ENCODE results near the gene TAF8.

TAF8 gene

GRCh38 chr6:42046464-42047212, 3.7 kb upstream of the TAF8 start:
- H3K27me3 ChIP-seq (ENCODE audit: low read depth, low read length): no peaks in the 10 kb centered on the region
- peaks cover 22 to 74% of the 10 kb centered on the region in 2 donors for H3K4me1 ChIP-seq (ENCODE audit: control insufficient read depth in 1 of 2, insufficient read depth in 2 of 2, low read length in 2 of 2)
- no peaks in the 10 kb centered on the region for H3K9me3 ChIP-seq (ENCODE audit: control insufficient read depth in 1 of 2, low read length in 2 of 2)
- no peaks in the 10 kb centered on the region for H3K36me3 ChIP-seq (ENCODE audit: control insufficient read depth in 1 of 2, insufficient read depth in 2 of 2, low read length in 2 of 2)
- peak overlapping the region; percentile 74 for H3K27ac ChIP-seq (ENCODE audit: low read length)
- H3K4me3 ChIP-seq (ENCODE audit: low read depth in 1 of 2, low read length in 2 of 2): peak overlapping the region; percentile 4 to 44

DNA sequence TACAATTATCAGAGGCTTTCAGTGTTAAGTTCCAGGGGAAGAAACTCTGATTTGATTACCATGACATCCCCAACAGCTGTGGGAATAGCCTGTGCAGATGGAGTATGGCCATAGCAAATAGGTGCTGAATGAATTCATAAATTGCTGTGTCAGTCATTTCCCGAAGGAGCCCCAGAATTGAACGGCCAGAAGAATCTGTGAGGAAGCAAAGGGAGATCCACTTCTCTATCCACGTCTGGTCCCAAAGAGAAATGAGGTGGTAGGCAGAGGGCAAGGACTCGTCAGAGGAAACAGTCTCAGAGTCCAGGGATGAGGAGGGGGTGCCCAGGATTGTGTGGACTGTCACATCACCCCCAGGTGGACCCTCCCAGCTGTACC, 3.1 kb upstream of the TAF8 start:
- Histone ChIP-seq H3K9me3 (ENCODE audit: control insufficient read depth in 1 of 2, low read length in 2 of 2) (no peaks in the 10 kb centered on the region), H3K27me3 (ENCODE audit: low read depth, low read length) (no peaks in the 10 kb centered on the region), H3K4me1 (ENCODE audit: control insufficient read depth in 1 of 2, insufficient read depth in 2 of 2, low read length in 2 of 2) (peaks cover 22 to 74% of the 10 kb centered on the region in 2 donors), H3K4me3 (ENCODE audit: low read depth in 1 of 2, low read length in 2 of 2) (peak overlapping the region; percentile 78 to 93), H3K27ac (ENCODE audit: low read length) (peak overlapping the region; percentile 74), H3K36me3 (ENCODE audit: control insufficient read depth in 1 of 2, insufficient read depth in 2 of 2, low read length in 2 of 2) (no peaks in the 10 kb centered on the region)

DNA sequence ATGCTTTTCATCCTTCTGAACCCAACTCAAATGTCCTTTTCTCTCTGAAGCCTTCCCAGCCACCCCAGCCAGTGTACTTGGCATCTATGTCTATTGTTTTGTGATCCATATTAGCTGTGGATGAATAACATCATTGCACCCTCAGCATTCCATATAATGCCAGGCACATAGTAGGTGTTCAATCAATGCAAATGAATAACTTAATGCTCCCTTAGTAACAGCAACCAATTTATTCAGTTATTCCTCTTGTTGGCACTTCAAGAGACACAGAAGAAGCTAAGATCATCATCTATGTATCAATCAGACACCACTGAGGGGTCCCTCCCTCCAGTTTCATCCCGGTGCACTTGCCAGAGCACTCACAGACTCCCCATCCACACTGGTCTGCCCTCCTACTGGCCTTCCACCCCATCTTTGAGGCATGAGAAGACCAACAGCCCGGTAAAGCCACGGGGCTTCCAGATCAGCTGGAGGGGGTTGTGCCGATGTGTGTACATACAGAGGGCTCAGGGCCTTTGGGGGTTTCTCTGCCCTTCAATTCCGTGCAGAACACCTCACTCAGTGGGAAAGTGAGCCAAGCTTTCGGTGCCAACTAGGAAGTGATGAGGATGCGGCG, 2.4 kb upstream of the TAF8 start:
- peaks cover 22 to 71% of the 10 kb centered on the region in 2 donors for H3K4me1 ChIP-seq (ENCODE audit: control insufficient read depth in 1 of 2, insufficient read depth in 2 of 2, low read length in 2 of 2)
- H3K4me3 ChIP-seq (ENCODE audit: low read depth in 1 of 2, low read length in 2 of 2): peak overlapping the region; percentile 78 to 93
- no peaks in the 10 kb centered on the region for H3K27me3 ChIP-seq (ENCODE audit: low read depth, low read length)
- no peaks in the 10 kb centered on the region for H3K36me3 ChIP-seq (ENCODE audit: control insufficient read depth in 1 of 2, insufficient read depth in 2 of 2, low read length in 2 of 2)
- peak overlapping the region; percentile 74 for H3K27ac ChIP-seq (ENCODE audit: low read length)
- no peaks in the 10 kb centered on the region for H3K9me3 ChIP-seq (ENCODE audit: control insufficient read depth in 1 of 2, low read length in 2 of 2)

- H3K27ac ChIP-seq (ENCODE audit: low read length): peak overlapping the region; percentile 74
- H3K36me3 ChIP-seq (ENCODE audit: control insufficient read depth in 1 of 2, insufficient read depth in 2 of 2, low read length in 2 of 2): peaks cover 0 to 7% of the 10 kb centered on the region in 2 donors
- H3K9me3 ChIP-seq (ENCODE audit: control insufficient read depth in 1 of 2, low read length in 2 of 2): no peaks in the 10 kb centered on the region
- no peaks in the 10 kb centered on the region for H3K27me3 ChIP-seq (ENCODE audit: low read depth, low read length)
- H3K4me1 ChIP-seq (ENCODE audit: control insufficient read depth in 1 of 2, insufficient read depth in 2 of 2, low read length in 2 of 2): peaks cover 22 to 60% of the 10 kb centered on the region in 2 donors
- H3K4me3 ChIP-seq (ENCODE audit: low read depth in 1 of 2, low read length in 2 of 2): peak overlapping the region; percentile 78 to 93
These were observed 1.1 kb upstream of the TAF8 start for GRCh38 chr6:42049116-42049809.

- H3K27ac ChIP-seq (ENCODE audit: low read length): no peak overlapping the region
- H3K4me1 ChIP-seq (ENCODE audit: control insufficient read depth in 1 of 2, insufficient read depth in 2 of 2, low read length in 2 of 2): peaks cover 22 to 55% of the 10 kb centered on the region in 2 donors
These were observed 402 bp upstream of the TAF8 start for GRCh38 chr6:42049948-42050296.

GRCh38 chr6:42051268-42051653, 937 bp downstream of the TAF8 start:
- Histone ChIP-seq H3K27ac (ENCODE audit: low read length) (no peak overlapping the region), H3K9me3 (ENCODE audit: control insufficient read depth in 1 of 2, low read length in 2 of 2) (no peaks in the 10 kb centered on the region), H3K36me3 (ENCODE audit: control insufficient read depth in 1 of 2, insufficient read depth in 2 of 2, low read length in 2 of 2) (peaks cover 14 to 16% of the 10 kb centered on the region in 2 donors), H3K27me3 (ENCODE audit: low read depth, low read length) (no peaks in the 10 kb centered on the region), H3K4me3 (ENCODE audit: low read depth in 1 of 2, low read length in 2 of 2) (peak overlapping the region; percentile 84 to 92), H3K4me1 (ENCODE audit: control insufficient read depth in 1 of 2, insufficient read depth in 2 of 2, low read length in 2 of 2) (peaks cover 17 to 42% of the 10 kb centered on the region in 2 donors)

More at GRCh38 chr6:42049948-42050296, 402 bp upstream of the TAF8 start:
- Histone ChIP-seq H3K36me3 (ENCODE audit: control insufficient read depth in 1 of 2, insufficient read depth in 2 of 2, low read length in 2 of 2) (peaks cover under 1 to 7% of the 10 kb centered on the region in 2 donors), H3K27me3 (ENCODE audit: low read depth, low read length) (no peaks in the 10 kb centered on the region), H3K4me3 (ENCODE audit: low read depth in 1 of 2, low read length in 2 of 2) (peak overlapping the region; percentile 33 to 84), H3K9me3 (ENCODE audit: control insufficient read depth in 1 of 2, low read length in 2 of 2) (no peaks in the 10 kb centered on the region)

- Histone ChIP-seq H3K27ac (ENCODE audit: low read length) (no peak overlapping the region), H3K9me3 (ENCODE audit: control insufficient read depth in 1 of 2, low read length in 2 of 2) (no peaks in the 10 kb centered on the region), H3K4me3 (ENCODE audit: low read depth in 1 of 2, low read length in 2 of 2) (no peak overlapping the region), H3K4me1 (ENCODE audit: control insufficient read depth in 1 of 2, insufficient read depth in 2 of 2, low read length in 2 of 2) (peaks cover 0 to 24% of the 10 kb centered on the region in 2 donors), H3K36me3 (ENCODE audit: control insufficient read depth in 1 of 2, insufficient read depth in 2 of 2, low read length in 2 of 2) (peaks cover 35 to 38% of the 10 kb centered on the region in 2 donors), H3K27me3 (ENCODE audit: low read depth, low read length) (no peaks in the 10 kb centered on the region)
These were observed 3.3 kb downstream of the TAF8 start for GRCh38 chr6:42053601-42054000.

- Histone ChIP-seq H3K36me3 (ENCODE audit: control insufficient read depth in 1 of 2, insufficient read depth in 2 of 2, low read length in 2 of 2) (peaks cover 41 to 86% of the 10 kb centered on the region in 2 donors), H3K9me3 (ENCODE audit: control insufficient read depth in 1 of 2, low read length in 2 of 2) (no peaks in the 10 kb centered on the region), H3K4me1 (ENCODE audit: control insufficient read depth in 1 of 2, insufficient read depth in 2 of 2, low read length in 2 of 2) (no peaks in the 10 kb centered on the region), H3K27me3 (ENCODE audit: low read depth, low read length) (no peaks in the 10 kb centered on the region), H3K4me3 (ENCODE audit: low read depth in 1 of 2, low read length in 2 of 2) (no peak overlapping the region), H3K27ac (ENCODE audit: low read length) (no peak overlapping the region)
These were observed 9.4 kb downstream of the TAF8 start for GRCh38 chr6:42059743-42060142.

GRCh38 chr6:42066156-42066675, 15.9 kb downstream of the TAF8 start:
- no peaks in the 10 kb centered on the region for H3K4me1 ChIP-seq (ENCODE audit: control insufficient read depth in 1 of 2, insufficient read depth in 2 of 2, low read length in 2 of 2)
- H3K27ac ChIP-seq (ENCODE audit: low read length): no peak overlapping the region
- no peaks in the 10 kb centered on the region for H3K27me3 ChIP-seq (ENCODE audit: low read depth, low read length)
- no peaks in the 10 kb centered on the region for H3K9me3 ChIP-seq (ENCODE audit: control insufficient read depth in 1 of 2, low read length in 2 of 2)
- H3K4me3 ChIP-seq (ENCODE audit: low read depth in 1 of 2, low read length in 2 of 2): no peak overlapping the region
- H3K36me3 ChIP-seq (ENCODE audit: control insufficient read depth in 1 of 2, insufficient read depth in 2 of 2, low read length in 2 of 2): peaks cover 47 to 80% of the 10 kb centered on the region in 2 donors

- no peaks in the 10 kb centered on the region for H3K27me3 ChIP-seq (ENCODE audit: low read depth, low read length)
- H3K27ac ChIP-seq (ENCODE audit: low read length): no peak overlapping the region
- H3K4me3 ChIP-seq (ENCODE audit: low read depth in 1 of 2, low read length in 2 of 2): no peak overlapping the region
- no peaks in the 10 kb centered on the region for H3K4me1 ChIP-seq (ENCODE audit: control insufficient read depth in 1 of 2, insufficient read depth in 2 of 2, low read length in 2 of 2)
- no peaks in the 10 kb centered on the region for H3K9me3 ChIP-seq (ENCODE audit: control insufficient read depth in 1 of 2, low read length in 2 of 2)
- peaks cover 58 to 80% of the 10 kb centered on the region in 2 donors for H3K36me3 ChIP-seq (ENCODE audit: control insufficient read depth in 1 of 2, insufficient read depth in 2 of 2, low read length in 2 of 2)
These were observed 17.8 kb downstream of the TAF8 start for GRCh38 chr6:42068173-42068572.

DNA sequence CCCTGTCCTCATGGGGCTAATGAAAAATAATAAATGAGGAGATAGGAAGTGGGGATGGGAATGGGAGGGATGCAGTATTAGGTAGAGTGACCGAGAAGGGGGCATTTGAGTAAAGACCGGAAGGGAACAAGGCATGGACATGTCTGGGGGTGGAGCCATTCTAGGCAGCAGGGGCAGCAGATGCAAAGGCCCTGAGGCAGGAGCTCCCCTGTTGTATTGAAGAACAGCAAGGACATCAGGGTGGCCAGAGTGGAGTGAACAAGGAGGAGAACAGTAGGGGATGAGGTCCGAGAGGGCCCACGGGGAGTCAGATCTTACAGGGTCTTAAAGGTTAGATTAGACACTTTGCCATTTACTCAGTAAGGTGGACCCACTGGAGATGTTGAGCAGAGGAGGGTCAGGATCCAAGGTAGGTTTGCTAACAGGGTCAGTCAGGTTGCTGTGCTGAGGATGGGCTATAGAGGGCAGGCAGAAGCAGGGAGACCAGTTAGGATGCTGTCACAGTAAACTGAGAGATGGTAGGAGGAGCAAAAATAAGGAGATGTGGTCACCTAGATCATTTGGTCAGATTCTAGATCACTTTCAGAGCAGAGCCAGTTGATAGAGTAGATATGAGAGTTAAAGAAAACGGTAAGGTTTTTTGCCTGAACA, 18.7 kb downstream of the TAF8 start:
- no peaks in the 10 kb centered on the region for H3K9me3 ChIP-seq (ENCODE audit: control insufficient read depth in 1 of 2, low read length in 2 of 2)
- H3K36me3 ChIP-seq (ENCODE audit: control insufficient read depth in 1 of 2, insufficient read depth in 2 of 2, low read length in 2 of 2): peaks cover 58 to 81% of the 10 kb centered on the region in 2 donors
- no peaks in the 10 kb centered on the region for H3K27me3 ChIP-seq (ENCODE audit: low read depth, low read length)
- no peak overlapping the region for H3K27ac ChIP-seq (ENCODE audit: low read length)
- no peaks in the 10 kb centered on the region for H3K4me1 ChIP-seq (ENCODE audit: control insufficient read depth in 1 of 2, insufficient read depth in 2 of 2, low read length in 2 of 2)
- no peak overlapping the region for H3K4me3 ChIP-seq (ENCODE audit: low read depth in 1 of 2, low read length in 2 of 2)

All from muscle layer of duodenum (tissue), 2 donors.